Endothelial cell of umbilical vein (primary cell): ENCODE data around the gene DCAF6.

Source experiments
- CTCF ChIP-seq, 2 donors: IDR thresholded peaks; 1 replicate in 1 of 2; 2 replicates in 1 of 2; pipeline ENCODE4 v1.5.1; 2011; ENCODE audit warnings: low read length in 2 of 2, mild to moderate bottlenecking in 2 of 2, moderate library complexity in 2 of 2, control low read depth in 1 of 2, inconsistent platforms in 1 of 2, low read depth in 1 of 2; ENCODE audit not compliant: insufficient read depth in 1 of 2; ENCODE audit errors: extremely low read depth in 1 of 2
- EZH2 ChIP-seq: IDR thresholded peaks from 2 replicates; pipeline ENCODE4 v1.6.1; 2012; ENCODE audit warnings: borderline replicate concordance, low read depth, mild to moderate bottlenecking, moderate library complexity, low read length, inconsistent platforms; ENCODE audit not compliant: severe bottlenecking
- JUN ChIP-seq: IDR thresholded peaks from 2 replicates; pipeline ENCODE4 v1.6.1; 2011; ENCODE audit warnings: borderline replicate concordance, low read depth; ENCODE audit not compliant: insufficient read length, insufficient read depth
- MAX ChIP-seq: IDR thresholded peaks from 2 replicates; pipeline ENCODE4 v1.6.1; 2011; ENCODE audit not compliant: insufficient read depth, insufficient read length
- MYC ChIP-seq: IDR thresholded peaks from one replicate; pipeline ENCODE4 v1.6.1; 2011; ENCODE audit warnings: mild to moderate bottlenecking, low read depth, low read length
- POLR2A ChIP-seq: IDR thresholded peaks from 2 replicates; pipeline ENCODE4 v1.6.1; 2012; ENCODE audit warnings: low read depth, mild to moderate bottlenecking, control low read depth, low read length
- POLR2AphosphoS5 ChIP-seq: IDR thresholded peaks from 2 replicates; pipeline ENCODE4 v1.6.1; 2012; ENCODE audit warnings: low read depth, mild to moderate bottlenecking, control low read depth, low read length, moderate library complexity; ENCODE audit not compliant: insufficient read depth

- no peak for TF ChIP-seq CTCF (IDR thresholded peaks at IDR 0.05; ENCODE audit: extremely low read depth in 1 of 2, insufficient read depth in 1 of 2, low read depth in 1 of 2, low read length in 2 of 2)
- TF ChIP-seq POLR2A, result no peak
- no peak for TF ChIP-seq EZH2
- TF ChIP-seq POLR2AphosphoS5, result no peak
- no peak for TF ChIP-seq MYC
- TF ChIP-seq MAX, result no peak
- TF ChIP-seq JUN, result no peak
Measured at GRCh38 chr1:168085401-168085872, 149.0 kb downstream of the DCAF6 start.
